Activated CD4-positive, alpha-beta T cell treated with anti-CD3 and anti-CD28 coated beads, Interleukin-2, amount 50 U/mL, for 24 hours (primary cell): ENCODE results near the gene FGF13.

Experiments used
- DNase-seq, 2 donors: peaks; one replicate each; pipeline ENCODE4 v3.0.0-alpha.2; 2020; ENCODE audit warnings: low read depth in 1 of 2, low spot score in 1 of 2

The FGF13 gene

GRCh38 chrX:138664466-138664865, 47.1 kb downstream of the FGF13 start:
- DNase-seq: no peak

- no peak for DNase-seq
These were observed 47.5 kb downstream of the FGF13 start for GRCh38 chrX:138664016-138664415.

- DNase-seq: no peak
These were observed 60.0 kb downstream of the FGF13 start for GRCh38 chrX:138651494-138651893.

- no peak for DNase-seq
These were observed 62.9 kb downstream of the FGF13 start for GRCh38 chrX:138648568-138648967.

- DNase-seq: no peak
These were observed 72.5 kb downstream of the FGF13 start for GRCh38 chrX:138638996-138639395.
